Breast epithelium (tissue), 4 donors: ENCODE data around the gene CCDC102A. TPM values are rescaled to one million over a fixed set of nuclear protein-coding genes. Genes with fewer than 3 reads are reported as not detected.

Experiments
- DNase-seq, 2 donors: peaks; one replicate each; pipeline ENCODE4 v3.0.0-alpha.2; 2019; ENCODE audit warnings: low spot score in 2 of 2
- H3K27ac ChIP-seq, 2 donors: fragments of 200-600 bp; sonication (generic) in 1 of 2; one replicate each; pipeline ENCODE4 v1.5.1; 2016 to 2019; ENCODE audit warnings: mild to moderate bottlenecking in 1 of 2
- H3K27me3 ChIP-seq, 2 donors: fragments of 200-600 bp; sonication (generic) in 1 of 2; one replicate each; pipeline versions ENCODE4 v1.5.1 to v1.6.0; 2017 to 2019; ENCODE audit warnings: control low read depth in 1 of 2, mild to moderate bottlenecking in 1 of 2
- H3K36me3 ChIP-seq: fragments of 200-600 bp; one replicate; pipeline ENCODE4 v1.5.1; 2019
- H3K4me1 ChIP-seq, 2 donors: fragments of 200-600 bp; sonication (generic); one replicate each; pipeline ENCODE4 v1.5.1; 2016 to 2019; ENCODE audit warnings: control low read depth in 1 of 2
- H3K4me3 ChIP-seq, 3 donors: fragments of 200-600 bp; sonication (generic); 1 replicate in 2 of 3; 2 replicates in 1 of 3; pipeline ENCODE4 v1.5.1; 2016 to 2019; ENCODE audit warnings: mild to moderate bottlenecking in 3 of 3, moderate library complexity in 2 of 3
- H3K9me3 ChIP-seq, 2 donors: fragments of 200-600 bp; sonication (generic) in 1 of 2; one replicate each; pipeline ENCODE4 v1.5.1; 2016 to 2019; ENCODE audit warnings: control low read depth in 1 of 2
- POLR2A ChIP-seq: fragments of 450-650 bp; IDR thresholded peaks from one replicate; pipeline ENCODE4 v1.6.1; 2016; ENCODE audit warnings: antibody characterized with exemption, mild to moderate bottlenecking, moderate library complexity
- POLR2AphosphoS5 ChIP-seq, 3 donors: sonication (generic); formaldehyde crosslinking; IDR thresholded peaks; one replicate each; pipeline ENCODE4 v1.6.1; 2017; ENCODE audit warnings: antibody characterized with exemption in 3 of 3
- intact Hi-C: fragments of 100-400 bp; cut with DNase I; formaldehyde crosslinking; loops from one replicate; pipeline ENCODE4 v1.15.1; 2023; ENCODE audit warnings: low total_unique reads
- total RNA-seq, 3 donors: library from RNA; depleted of rRNA; stranded (reverse); fragments of >200 nt; gene quantifications; one replicate each; pipeline ENCODE4 v1.1.0, GENCODE V29; 2016
- TF ChIP-seq, protein P1 (sequence below), 3 donors: fragments of 450-650 bp; IDR thresholded peaks; one replicate each; pipeline ENCODE4 v1.5.1; 2016 to 2017; ENCODE audit warnings: antibody characterized with exemption in 3 of 3, mild to moderate bottlenecking in 3 of 3, moderate library complexity in 3 of 3

Gene CCDC102A
- total RNA-seq, 3 donors from 2014 or later: 6.7 to 15.1 (median 12.1) TPM

DNA sequence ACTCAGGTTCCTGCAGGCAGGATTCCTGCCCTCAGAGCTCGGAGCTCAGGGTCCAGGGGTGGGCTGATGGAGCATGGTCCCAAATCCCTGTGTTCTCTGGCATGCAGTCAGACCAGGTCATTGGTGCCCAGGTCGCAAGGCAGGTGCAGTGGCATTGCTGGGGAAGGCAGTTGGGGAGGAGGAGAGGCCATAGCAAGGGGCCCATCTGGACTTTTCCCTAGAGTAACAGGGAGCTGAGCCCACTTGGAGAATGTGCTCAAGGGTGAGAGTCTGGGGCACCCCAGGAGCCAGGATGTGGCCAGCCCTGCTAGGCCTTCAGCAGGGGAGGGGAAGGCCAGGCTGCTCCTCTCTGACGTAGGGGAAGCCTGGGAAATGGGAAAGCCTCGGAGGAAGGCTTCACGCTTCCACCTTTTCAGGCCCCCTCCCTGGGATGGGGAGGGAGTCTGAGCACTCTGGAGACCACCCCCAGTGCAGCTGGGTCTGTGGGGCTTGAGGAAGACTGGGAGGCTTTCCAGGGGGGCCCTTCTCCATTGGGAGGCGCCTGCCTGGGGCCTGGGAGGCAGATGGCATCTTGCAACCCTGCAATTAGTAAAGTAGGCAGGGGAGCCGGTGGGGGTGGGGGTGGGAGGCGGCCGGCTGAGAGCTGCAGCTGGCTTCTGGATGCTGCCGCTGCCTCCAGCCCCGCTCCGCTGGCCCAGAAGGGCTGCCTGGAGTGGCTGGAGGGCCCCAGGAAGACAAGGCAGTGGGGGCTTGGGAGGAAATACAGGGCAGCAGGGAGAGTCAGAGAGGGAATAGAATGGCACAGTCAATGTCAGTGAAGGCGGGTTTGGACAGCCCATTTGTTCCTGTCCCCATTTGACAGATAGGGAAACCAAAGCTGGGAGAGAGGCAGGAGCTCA lies 29.0 kb downstream of the CCDC102A start:
- intact Hi-C loops: no loop called here
- TF ChIP-seq, protein P1, sequence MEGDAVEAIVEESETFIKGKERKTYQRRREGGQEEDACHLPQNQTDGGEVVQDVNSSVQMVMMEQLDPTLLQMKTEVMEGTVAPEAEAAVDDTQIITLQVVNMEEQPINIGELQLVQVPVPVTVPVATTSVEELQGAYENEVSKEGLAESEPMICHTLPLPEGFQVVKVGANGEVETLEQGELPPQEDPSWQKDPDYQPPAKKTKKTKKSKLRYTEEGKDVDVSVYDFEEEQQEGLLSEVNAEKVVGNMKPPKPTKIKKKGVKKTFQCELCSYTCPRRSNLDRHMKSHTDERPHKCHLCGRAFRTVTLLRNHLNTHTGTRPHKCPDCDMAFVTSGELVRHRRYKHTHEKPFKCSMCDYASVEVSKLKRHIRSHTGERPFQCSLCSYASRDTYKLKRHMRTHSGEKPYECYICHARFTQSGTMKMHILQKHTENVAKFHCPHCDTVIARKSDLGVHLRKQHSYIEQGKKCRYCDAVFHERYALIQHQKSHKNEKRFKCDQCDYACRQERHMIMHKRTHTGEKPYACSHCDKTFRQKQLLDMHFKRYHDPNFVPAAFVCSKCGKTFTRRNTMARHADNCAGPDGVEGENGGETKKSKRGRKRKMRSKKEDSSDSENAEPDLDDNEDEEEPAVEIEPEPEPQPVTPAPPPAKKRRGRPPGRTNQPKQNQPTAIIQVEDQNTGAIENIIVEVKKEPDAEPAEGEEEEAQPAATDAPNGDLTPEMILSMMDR (IDR thresholded peaks at IDR 0.05): no peak
- TF ChIP-seq POLR2AphosphoS5 (IDR thresholded peaks at IDR 0.05) (no peak), POLR2A (no peak)
- no peaks in the 10 kb centered on the region for H3K9me3 ChIP-seq

DNA sequence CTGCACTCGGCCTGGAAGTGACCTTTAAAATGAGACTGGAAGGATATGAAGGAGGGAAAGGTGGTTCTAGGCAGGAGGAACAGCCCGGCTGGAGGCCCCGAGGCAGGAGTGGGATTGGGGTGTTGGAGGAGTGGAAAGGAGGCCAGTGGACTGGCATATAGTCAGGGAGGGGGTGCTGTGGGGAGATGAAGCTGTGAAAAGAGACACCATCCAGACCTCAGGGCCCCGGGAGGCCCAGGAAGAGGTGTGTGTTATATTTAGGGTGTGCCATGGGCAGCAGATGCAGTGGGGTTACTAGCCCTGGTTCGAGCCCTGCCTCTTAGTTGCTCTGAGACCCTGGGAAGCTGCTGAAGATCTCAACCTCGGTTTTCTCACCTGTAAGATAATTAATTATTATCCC lies 31.2 kb downstream of the CCDC102A start:
- no peak overlapping the region for H3K4me3 ChIP-seq
- no peak for DNase-seq
- no peaks in the 10 kb centered on the region for H3K36me3 ChIP-seq
- no peak overlapping the region for H3K27ac ChIP-seq
- H3K27me3 ChIP-seq: no peaks in the 10 kb centered on the region
- H3K9me3 ChIP-seq: no peaks in the 10 kb centered on the region
- H3K4me1 ChIP-seq: no peaks in the 10 kb centered on the region
- TF ChIP-seq, protein P1 (IDR thresholded peaks at IDR 0.05): no peak
- TF ChIP-seq POLR2A: no peak
- TF ChIP-seq POLR2AphosphoS5 (IDR thresholded peaks at IDR 0.05): no peak
- intact Hi-C loops: no loop called here

More for the DNA sequence above, 29.0 kb downstream of the CCDC102A start:
- Histone ChIP-seq H3K27me3 (no peaks in the 10 kb centered on the region), H3K4me1 (no peaks in the 10 kb centered on the region), H3K4me3 (no peak overlapping the region), H3K27ac (no peak overlapping the region), H3K36me3 (no peaks in the 10 kb centered on the region)
- DNase-seq: no peak

DNA sequence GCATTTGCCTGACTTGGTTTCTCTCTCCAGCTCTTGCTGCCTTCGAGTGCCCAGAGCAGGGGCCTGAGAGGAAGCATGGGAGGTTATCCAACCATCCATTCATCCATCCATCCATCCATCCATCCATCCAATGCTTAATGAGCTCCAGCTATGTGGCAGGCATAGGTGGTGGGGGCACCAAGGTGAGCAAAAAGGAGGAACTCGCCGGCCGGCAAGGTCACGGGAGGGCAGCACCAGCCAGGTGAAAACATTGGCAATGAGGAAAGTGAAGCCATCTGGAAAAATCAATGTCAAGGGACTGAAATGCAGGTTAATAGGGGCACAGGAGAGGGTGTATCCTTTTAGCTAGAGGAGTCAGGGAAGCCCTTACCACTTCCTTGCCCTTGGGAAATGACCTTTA lies 31.9 kb downstream of the CCDC102A start:
- H3K27me3 ChIP-seq: no peaks in the 10 kb centered on the region
- intact Hi-C loops: no loop called here
- H3K4me1 ChIP-seq: no peaks in the 10 kb centered on the region
- no peak overlapping the region for H3K27ac ChIP-seq
- no peaks in the 10 kb centered on the region for H3K9me3 ChIP-seq
- no peaks in the 10 kb centered on the region for H3K36me3 ChIP-seq
- DNase-seq: no peak
- H3K4me3 ChIP-seq: no peak overlapping the region
- TF ChIP-seq POLR2AphosphoS5 (IDR thresholded peaks at IDR 0.05): no peak
- TF ChIP-seq, protein P1 (IDR thresholded peaks at IDR 0.05): no peak
- TF ChIP-seq POLR2A: no peak

DNA sequence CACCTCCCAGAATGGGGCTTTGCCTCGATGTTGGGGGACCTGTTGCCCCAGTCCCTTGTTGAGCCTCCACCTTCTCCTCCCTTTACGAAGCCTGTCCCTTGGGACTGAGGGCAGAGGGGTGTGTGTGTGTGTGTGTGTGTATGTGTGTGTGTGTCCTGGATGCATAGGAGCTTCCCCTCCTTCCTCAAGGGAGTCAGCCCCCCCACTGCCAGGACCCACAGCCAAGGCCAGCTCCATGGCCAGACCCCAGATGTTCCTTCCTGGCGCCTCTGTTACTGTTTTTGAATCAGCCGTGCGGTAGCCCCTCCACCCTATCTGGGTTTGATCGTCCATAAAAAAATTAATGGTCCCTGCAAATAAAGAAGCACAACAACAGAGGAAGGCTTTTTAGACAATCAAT lies 32.4 kb downstream of the CCDC102A start:
- H3K4me3 ChIP-seq: no peak overlapping the region
- no peak for DNase-seq
- no peaks in the 10 kb centered on the region for H3K27me3 ChIP-seq
- H3K36me3 ChIP-seq: no peaks in the 10 kb centered on the region
- no peaks in the 10 kb centered on the region for H3K9me3 ChIP-seq
- H3K27ac ChIP-seq: no peak overlapping the region
- intact Hi-C loops: no loop called here
- TF ChIP-seq, protein P1 (IDR thresholded peaks at IDR 0.05): no peak
- no peak for TF ChIP-seq POLR2AphosphoS5 (IDR thresholded peaks at IDR 0.05)
- TF ChIP-seq POLR2A: no peak
- no peaks in the 10 kb centered on the region for H3K4me1 ChIP-seq

DNA sequence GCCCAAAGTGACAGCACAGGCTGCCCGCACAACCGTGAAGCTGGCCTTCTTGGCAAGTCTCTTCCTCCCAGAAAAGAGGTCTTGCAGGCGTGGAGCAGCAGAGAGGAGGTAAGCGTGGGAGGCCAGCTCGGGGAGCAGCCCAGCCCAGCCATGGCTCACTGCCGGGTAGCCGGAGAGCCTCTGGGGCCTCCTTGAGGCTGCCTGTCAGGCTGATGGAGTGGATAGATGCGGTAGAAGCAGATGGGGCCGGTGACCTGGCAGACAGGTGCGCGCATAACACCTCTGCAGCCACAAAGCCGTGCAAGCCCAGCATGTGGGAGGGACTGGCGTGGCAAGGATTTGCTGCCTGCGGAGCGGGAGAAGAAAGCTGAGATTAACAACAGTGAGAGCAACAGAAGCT lies 33.0 kb downstream of the CCDC102A start:
- Histone ChIP-seq H3K27me3 (no peaks in the 10 kb centered on the region), H3K4me3 (no peak overlapping the region), H3K36me3 (no peaks in the 10 kb centered on the region), H3K27ac (no peak overlapping the region), H3K4me1 (no peaks in the 10 kb centered on the region), H3K9me3 (no peaks in the 10 kb centered on the region)
- no peak for DNase-seq
- intact Hi-C loops: no loop called here
- TF ChIP-seq POLR2AphosphoS5 (IDR thresholded peaks at IDR 0.05): no peak
- TF ChIP-seq POLR2A: no peak
- TF ChIP-seq, protein P1 (IDR thresholded peaks at IDR 0.05): no peak
